ENCODE data around the gene NGRN. TPM values are rescaled to one million over a fixed set of nuclear protein-coding genes. Genes with fewer than 3 reads are reported as not detected.
"Not testable (repeated sequence)": the region's sequence is repeated elsewhere in the genome, so short reads cannot be mapped to it uniquely, and the experiment has no call there.

Gene NGRN
- total RNA-seq, 1 experiment from 2014 or later: 137 TPM

DNA sequence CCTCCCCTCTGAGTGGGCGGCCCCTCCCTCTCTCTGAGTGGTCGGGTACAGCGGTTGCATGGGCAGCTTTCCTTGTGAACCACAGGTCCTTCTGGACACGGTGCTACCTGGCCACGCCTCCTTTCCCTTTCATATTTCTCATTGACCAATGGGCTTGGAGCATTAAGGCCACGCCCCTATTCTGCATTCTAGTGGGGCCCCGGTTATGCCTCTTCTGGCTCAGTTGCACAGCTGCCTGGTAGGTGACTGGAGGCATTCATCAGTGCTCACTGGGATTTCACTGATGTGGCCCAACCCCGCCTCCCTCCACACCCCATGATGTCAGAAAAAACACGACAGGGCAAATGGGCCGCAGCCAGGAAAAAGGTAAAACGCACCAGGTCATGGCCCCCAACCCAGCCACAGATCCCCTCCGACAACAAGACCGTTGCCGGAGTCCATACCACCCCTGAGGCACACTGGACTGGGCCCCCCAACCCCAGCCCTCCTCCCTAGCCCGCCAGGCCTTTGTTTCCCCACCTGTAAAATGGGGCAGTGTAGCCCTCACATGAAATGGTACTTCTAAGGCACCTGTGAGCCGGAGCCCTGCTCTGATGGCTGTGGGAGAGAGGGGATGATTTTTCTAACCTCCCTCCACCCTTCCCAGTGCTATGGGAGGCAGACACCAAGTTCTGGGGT lies 26.3 kb downstream of the NGRN start:
- intact Hi-C loops (cut with micrococcal nuclease; ENCODE audit: unreplicated experiment) (no loop called here), in situ Hi-C loops (cut with HindIII; ENCODE audit: low pct_unique_long_range_greater_than_20kb, low sequenced_read_pairs) (no loop called here)
- Histone ChIP-seq H3K4me1 (ENCODE audit: control insufficient read depth, insufficient read depth, low read length) (peaks cover 8% of the 10 kb centered on the region), H3K27ac (ENCODE audit: low read length) (no peak overlapping the region), H3K27me3 (ENCODE audit: control insufficient read depth, insufficient read depth, low read length) (no peaks in the 10 kb centered on the region), H3K4me3 (ENCODE audit: low read depth in 2 of 2, low read length in 2 of 2) (no peak overlapping the region), H3K36me3 (ENCODE audit: control insufficient read depth, insufficient read depth, low read length) (no peaks in the 10 kb centered on the region), H3K9me3 (ENCODE audit: control insufficient read depth, insufficient read depth, low read depth, low read length) (no peaks in the 10 kb centered on the region)
- POLR2A ChIA-PET: interaction anchor here (0.5 kb wide), 1 partner anchor 58 kb away, joined by 4 read pairs; the partner anchor contains the start of gene CIB1
- BruUV-seq (replicated peaks): no TSS peak
- no peak for DNase-seq (ENCODE audit: low read depth, low spot score)
- TF ChIP-seq TCF7L2 (IDR thresholded peaks at IDR 0.05; ENCODE audit: low read depth, low read length) (no peak), SIN3A (IDR thresholded peaks at IDR 0.05; ENCODE audit: borderline replicate concordance, insufficient read depth, low read depth, low read length) (no peak), POLR2AphosphoS5 (IDR thresholded peaks at IDR 0.05; ENCODE audit: low read depth, low read length) (no peak)
- TF ChIP-seq, protein P1, sequence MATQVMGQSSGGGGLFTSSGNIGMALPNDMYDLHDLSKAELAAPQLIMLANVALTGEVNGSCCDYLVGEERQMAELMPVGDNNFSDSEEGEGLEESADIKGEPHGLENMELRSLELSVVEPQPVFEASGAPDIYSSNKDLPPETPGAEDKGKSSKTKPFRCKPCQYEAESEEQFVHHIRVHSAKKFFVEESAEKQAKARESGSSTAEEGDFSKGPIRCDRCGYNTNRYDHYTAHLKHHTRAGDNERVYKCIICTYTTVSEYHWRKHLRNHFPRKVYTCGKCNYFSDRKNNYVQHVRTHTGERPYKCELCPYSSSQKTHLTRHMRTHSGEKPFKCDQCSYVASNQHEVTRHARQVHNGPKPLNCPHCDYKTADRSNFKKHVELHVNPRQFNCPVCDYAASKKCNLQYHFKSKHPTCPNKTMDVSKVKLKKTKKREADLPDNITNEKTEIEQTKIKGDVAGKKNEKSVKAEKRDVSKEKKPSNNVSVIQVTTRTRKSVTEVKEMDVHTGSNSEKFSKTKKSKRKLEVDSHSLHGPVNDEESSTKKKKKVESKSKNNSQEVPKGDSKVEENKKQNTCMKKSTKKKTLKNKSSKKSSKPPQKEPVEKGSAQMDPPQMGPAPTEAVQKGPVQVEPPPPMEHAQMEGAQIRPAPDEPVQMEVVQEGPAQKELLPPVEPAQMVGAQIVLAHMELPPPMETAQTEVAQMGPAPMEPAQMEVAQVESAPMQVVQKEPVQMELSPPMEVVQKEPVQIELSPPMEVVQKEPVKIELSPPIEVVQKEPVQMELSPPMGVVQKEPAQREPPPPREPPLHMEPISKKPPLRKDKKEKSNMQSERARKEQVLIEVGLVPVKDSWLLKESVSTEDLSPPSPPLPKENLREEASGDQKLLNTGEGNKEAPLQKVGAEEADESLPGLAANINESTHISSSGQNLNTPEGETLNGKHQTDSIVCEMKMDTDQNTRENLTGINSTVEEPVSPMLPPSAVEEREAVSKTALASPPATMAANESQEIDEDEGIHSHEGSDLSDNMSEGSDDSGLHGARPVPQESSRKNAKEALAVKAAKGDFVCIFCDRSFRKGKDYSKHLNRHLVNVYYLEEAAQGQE (IDR thresholded peaks at IDR 0.05; ENCODE audit: insufficient read depth in 1 of 2, low read depth in 2 of 2, low read length in 1 of 2): no peak
- TF ChIP-seq, protein P2, sequence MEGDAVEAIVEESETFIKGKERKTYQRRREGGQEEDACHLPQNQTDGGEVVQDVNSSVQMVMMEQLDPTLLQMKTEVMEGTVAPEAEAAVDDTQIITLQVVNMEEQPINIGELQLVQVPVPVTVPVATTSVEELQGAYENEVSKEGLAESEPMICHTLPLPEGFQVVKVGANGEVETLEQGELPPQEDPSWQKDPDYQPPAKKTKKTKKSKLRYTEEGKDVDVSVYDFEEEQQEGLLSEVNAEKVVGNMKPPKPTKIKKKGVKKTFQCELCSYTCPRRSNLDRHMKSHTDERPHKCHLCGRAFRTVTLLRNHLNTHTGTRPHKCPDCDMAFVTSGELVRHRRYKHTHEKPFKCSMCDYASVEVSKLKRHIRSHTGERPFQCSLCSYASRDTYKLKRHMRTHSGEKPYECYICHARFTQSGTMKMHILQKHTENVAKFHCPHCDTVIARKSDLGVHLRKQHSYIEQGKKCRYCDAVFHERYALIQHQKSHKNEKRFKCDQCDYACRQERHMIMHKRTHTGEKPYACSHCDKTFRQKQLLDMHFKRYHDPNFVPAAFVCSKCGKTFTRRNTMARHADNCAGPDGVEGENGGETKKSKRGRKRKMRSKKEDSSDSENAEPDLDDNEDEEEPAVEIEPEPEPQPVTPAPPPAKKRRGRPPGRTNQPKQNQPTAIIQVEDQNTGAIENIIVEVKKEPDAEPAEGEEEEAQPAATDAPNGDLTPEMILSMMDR (IDR thresholded peaks at IDR 0.05): no peak
- CTCF ChIA-PET: no interaction called here
- 0 out of 2 replicates have a peak, but pooled peaks have one; percentile 18 for ATAC-seq

DNA sequence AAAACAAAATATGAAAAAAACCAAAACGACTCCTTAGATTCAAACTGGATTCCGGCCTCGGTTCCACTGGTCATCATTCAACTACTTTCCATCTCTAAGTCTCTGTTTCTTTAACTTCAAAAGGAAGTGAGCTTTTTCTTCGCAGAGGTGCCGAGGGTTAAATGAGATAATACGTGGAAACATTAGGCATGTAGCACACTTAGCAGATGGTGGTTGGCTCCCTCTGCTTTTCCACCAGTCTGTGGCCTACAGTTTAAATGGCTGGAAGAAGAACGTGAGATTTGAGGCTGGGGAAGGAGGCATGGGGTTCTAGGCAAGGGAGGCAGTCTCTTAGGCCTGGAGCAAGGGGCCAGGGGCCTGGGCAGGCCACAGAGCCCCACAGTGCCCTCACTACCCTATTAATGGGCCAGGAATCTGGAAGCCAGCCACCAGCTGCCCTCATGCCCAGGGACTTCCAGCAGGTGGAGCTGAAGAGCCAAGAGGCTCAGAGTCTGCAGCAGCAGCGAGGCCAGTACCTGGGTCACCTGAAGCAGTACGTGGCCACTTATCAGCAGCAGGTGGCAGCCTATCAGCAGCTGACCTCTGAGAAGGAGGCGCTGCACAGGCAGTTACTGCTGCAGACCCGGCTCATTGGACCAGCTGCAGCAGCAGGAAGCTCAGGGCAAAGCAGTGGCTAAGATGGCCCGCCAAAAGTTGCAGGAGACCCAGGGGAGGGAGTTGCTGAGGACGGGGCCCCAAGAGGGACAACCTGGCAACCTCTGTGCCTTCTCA lies 27.8 kb downstream of the NGRN start:
- TF ChIP-seq, protein P2 (IDR thresholded peaks at IDR 0.05): peak; percentile 97
- DNase-seq (ENCODE audit: low read depth, low spot score) (peak; percentile 38), ATAC-seq (peak; percentile 74)
- H3K9me3 ChIP-seq (ENCODE audit: control insufficient read depth, insufficient read depth, low read depth, low read length); H3K4me3 ChIP-seq (ENCODE audit: low read depth in 2 of 2, low read length in 2 of 2); intact Hi-C loops (cut with micrococcal nuclease; ENCODE audit: unreplicated experiment); H3K27ac ChIP-seq (ENCODE audit: low read length); in situ Hi-C loops (cut with HindIII; ENCODE audit: low pct_unique_long_range_greater_than_20kb, low sequenced_read_pairs); BruUV-seq (replicated peaks); H3K27me3 ChIP-seq (ENCODE audit: control insufficient read depth, insufficient read depth, low read length); H3K36me3 ChIP-seq (ENCODE audit: control insufficient read depth, insufficient read depth, low read length); H3K4me1 ChIP-seq (ENCODE audit: control insufficient read depth, insufficient read depth, low read length): not testable (repeated sequence)
- CTCF ChIA-PET: interaction anchor here (1.0 to 1.3 kb wide), 3 partner anchors 174 to 198 kb away, joined by 4 to 9 read pairs (median 5); no protein-coding TSS in a partner anchor
- POLR2A ChIA-PET: interaction anchor here (0.6 kb wide), 2 partner anchors 66 to 229 kb away, joined by 3 to 4 read pairs; no protein-coding TSS in a partner anchor

Measured in Panc1 (cell line).